Activated CD4-positive, alpha-beta T cell treated with anti-CD3 and anti-CD28 coated beads, Interleukin-10, Interleukin-2, amounts not matched to agents 100 ng/mL and 50 ng/mL, durations not matched to agents 16 hours and 8 hours (primary cell): Measurements from ENCODE around the gene FHIT.
A peak's percentile ranks its signal among the peaks of the same experiment; 100 is the strongest.
"Not testable (repeated sequence)": the region's sequence is repeated elsewhere in the genome, so short reads cannot be mapped to it uniquely, and the experiment has no call there.

ENCODE experiments used
- DNase-seq: peaks from one replicate; pipeline ENCODE4 v3.0.0-alpha.2; 2020

FHIT gene

GRCh38 chr3:61094608-61095007, 156.6 kb downstream of the FHIT start:
- no peak for DNase-seq

- DNase-seq: no peak
Measured at GRCh38 chr3:61093364-61093763, 157.9 kb downstream of the FHIT start.

- no peak for DNase-seq
Measured at GRCh38 chr3:61092870-61093269, 158.4 kb downstream of the FHIT start.

GRCh38 chr3:61090389-61091169, 160.7 kb downstream of the FHIT start:
- no peak for DNase-seq

- DNase-seq: no peak
Measured at GRCh38 chr3:61087465-61087864, 163.8 kb downstream of the FHIT start.

GRCh38 chr3:61081554-61081953, 169.7 kb downstream of the FHIT start:
- no peak for DNase-seq

GRCh38 chr3:61080737-61081445, 170.4 kb downstream of the FHIT start:
- no peak for DNase-seq

GRCh38 chr3:61078048-61078752, 173.1 kb downstream of the FHIT start:
- DNase-seq: no peak

GRCh38 chr3:61077551-61077950, 173.7 kb downstream of the FHIT start:
- DNase-seq: no peak

- DNase-seq: no peak
Measured at GRCh38 chr3:61074783-61075182, 176.5 kb downstream of the FHIT start.

- no peak for DNase-seq
Measured at GRCh38 chr3:61073566-61074165, 177.6 kb downstream of the FHIT start.

GRCh38 chr3:61068084-61068483, 183.2 kb downstream of the FHIT start:
- DNase-seq: no peak

GRCh38 chr3:61066800-61067199, 184.5 kb downstream of the FHIT start:
- DNase-seq: no peak

GRCh38 chr3:61066222-61066621, 185.0 kb downstream of the FHIT start:
- not testable (repeated sequence) for DNase-seq

GRCh38 chr3:61065451-61066011, 185.7 kb downstream of the FHIT start:
- DNase-seq: no peak

GRCh38 chr3:61061092-61061723, 190.0 kb downstream of the FHIT start:
- no peak for DNase-seq

- peak; percentile 7 for DNase-seq
Measured at GRCh38 chr3:61060411-61060861, 190.8 kb downstream of the FHIT start.

- no peak for DNase-seq
Measured at GRCh38 chr3:61058836-61059235, 192.4 kb downstream of the FHIT start.

GRCh38 chr3:61057464-61057863, 193.8 kb downstream of the FHIT start:
- no peak for DNase-seq

- DNase-seq: no peak
Measured at GRCh38 chr3:61055447-61055846, 195.8 kb downstream of the FHIT start.

GRCh38 chr3:61053781-61054496, 197.3 kb downstream of the FHIT start:
- no peak for DNase-seq

GRCh38 chr3:61052851-61053250, 198.4 kb downstream of the FHIT start:
- no peak for DNase-seq
